ENCODE data around the gene P3H4.

P3H4 gene

GRCh38 chr17:41786227-41787020, 25.3 kb downstream of the P3H4 start, which contains the start of gene JUP:
TSS of gene JUP (minus strand) at chr17:41786711. CDS start at chr17:41771854, 14,857 bp downstream.
- TF ChIP-seq CTCF (IDR thresholded peaks at IDR 0.05; ENCODE audit: low read depth, low read length, missing control alignments) = peak; percentile 53
- H3K4me3 ChIP-seq (ENCODE audit: low read depth, low read length) = peak within 1 kb of the TSS; percentile 72
- in situ Hi-C loops (cut with HindIII; ENCODE audit: low sequenced_read_pairs) = no loop called here
- DNase-seq (ENCODE audit: low read depth) = peak; percentile 98

- in situ Hi-C loops (cut with HindIII; ENCODE audit: low sequenced_read_pairs) = no loop called here
- peak overlapping the region; percentile 72 for H3K4me3 ChIP-seq (ENCODE audit: low read depth, low read length)
- no peak for TF ChIP-seq CTCF (IDR thresholded peaks at IDR 0.05; ENCODE audit: low read depth, low read length, missing control alignments)
- DNase-seq (ENCODE audit: low read depth) = no peak
Measured at GRCh38 chr17:41785859-41786226, 25.9 kb downstream of the P3H4 start.

DNA sequence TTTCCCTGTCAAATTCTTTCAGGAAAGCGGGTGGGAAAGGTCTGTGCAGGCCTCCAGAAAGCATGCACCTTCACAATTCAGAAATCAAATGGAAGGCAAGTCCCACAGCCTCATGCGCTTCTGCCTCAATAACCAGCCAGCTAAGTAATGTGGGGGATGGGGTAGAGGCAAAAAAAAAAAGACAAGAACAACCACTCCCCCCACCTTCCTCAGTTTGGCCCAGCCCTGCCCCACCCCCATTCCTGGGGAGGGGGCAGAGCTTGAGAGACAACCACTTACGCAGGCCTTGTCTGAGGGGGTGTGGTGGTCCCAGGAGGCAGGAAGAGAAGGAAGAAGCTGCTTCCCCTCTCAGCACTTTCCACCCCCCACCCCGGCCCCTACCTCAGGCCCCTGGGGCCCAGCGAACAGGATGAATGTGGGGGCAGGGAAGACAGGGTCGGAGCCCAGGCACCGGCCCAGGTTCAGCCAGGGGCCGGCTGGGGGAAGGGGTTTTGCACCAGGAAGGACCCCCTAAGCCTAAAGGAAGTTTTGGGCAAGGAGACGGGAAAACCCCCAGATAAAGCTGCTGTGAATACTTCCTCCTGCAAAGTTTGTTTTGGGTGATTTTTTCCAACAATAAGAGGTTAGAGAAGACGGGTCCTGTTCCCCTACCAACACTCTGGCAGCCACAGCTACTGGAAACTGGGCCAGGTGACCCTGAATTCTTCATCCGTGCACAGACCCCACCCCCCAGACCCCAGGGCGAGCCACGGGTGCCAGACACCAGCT, 26.5 kb downstream of the P3H4 start:
- in situ Hi-C loops (cut with HindIII; ENCODE audit: low sequenced_read_pairs) = no loop called here
- TF ChIP-seq CTCF (IDR thresholded peaks at IDR 0.05; ENCODE audit: low read depth, low read length, missing control alignments) = no peak
- peak overlapping the region; percentile 72 for H3K4me3 ChIP-seq (ENCODE audit: low read depth, low read length)
- no peak for DNase-seq (ENCODE audit: low read depth)

DNA sequence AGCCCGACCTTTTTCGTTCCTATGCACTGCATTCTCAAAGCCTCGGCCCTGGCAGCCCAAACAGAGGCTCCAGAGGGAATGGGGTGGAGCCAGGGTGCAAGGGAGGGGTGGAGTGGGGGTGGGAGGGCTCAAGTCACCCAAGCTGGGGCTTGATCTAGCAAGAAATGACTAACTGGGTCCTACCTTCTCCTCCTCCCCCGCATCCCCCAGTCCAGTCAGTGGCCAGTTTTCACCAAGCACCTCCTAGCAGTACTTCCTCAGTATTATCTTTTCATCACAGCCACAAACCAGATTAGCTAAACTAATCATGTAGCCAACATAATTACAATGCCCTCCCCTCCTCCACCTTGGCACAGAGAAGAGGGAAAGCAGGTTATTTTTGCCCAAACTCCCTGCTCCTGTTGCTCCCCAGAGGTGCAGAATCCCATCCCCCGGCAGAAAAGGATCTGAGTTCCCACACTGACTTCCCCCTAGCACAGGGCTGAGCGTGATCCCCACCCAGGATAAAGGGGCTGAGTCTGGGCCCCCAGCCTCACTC, 27.5 kb downstream of the P3H4 start:
- peak overlapping the region; percentile 72 for H3K4me3 ChIP-seq (ENCODE audit: low read depth, low read length)
- in situ Hi-C loops (cut with HindIII; ENCODE audit: low sequenced_read_pairs) = no loop called here
- no peak for TF ChIP-seq CTCF (IDR thresholded peaks at IDR 0.05; ENCODE audit: low read depth, low read length, missing control alignments)
- no peak for DNase-seq (ENCODE audit: low read depth)

DNA sequence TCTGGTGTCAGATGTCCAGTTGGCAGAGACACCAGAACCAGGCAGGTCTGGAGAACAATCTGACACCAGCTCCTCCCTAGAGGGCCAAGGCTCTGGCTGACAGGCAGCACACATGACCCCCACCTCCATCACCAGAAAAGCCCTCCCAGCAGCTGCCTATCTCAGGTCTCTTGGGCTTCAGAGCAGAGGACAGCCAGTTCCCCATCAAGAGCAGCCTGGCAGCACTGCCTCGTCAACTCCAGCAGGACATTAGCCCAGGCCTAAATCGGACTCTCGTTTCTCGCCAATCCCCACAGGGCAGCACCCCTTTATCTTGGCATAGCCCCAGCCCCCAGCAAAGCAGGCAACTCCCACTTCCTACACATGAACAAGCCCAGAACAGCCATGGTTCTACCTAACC, 29.6 kb downstream of the P3H4 start:
- DNase-seq (ENCODE audit: low read depth) = no peak
- no peak for TF ChIP-seq CTCF (IDR thresholded peaks at IDR 0.05; ENCODE audit: low read depth, low read length, missing control alignments)
- in situ Hi-C loops (cut with HindIII; ENCODE audit: low sequenced_read_pairs) = no loop called here
- H3K4me3 ChIP-seq (ENCODE audit: low read depth, low read length) = no peak overlapping the region

GRCh38 chr17:41781404-41782110, 30.2 kb downstream of the P3H4 start:
- in situ Hi-C loops (cut with HindIII; ENCODE audit: low sequenced_read_pairs) = no loop called here
- H3K4me3 ChIP-seq (ENCODE audit: low read depth, low read length) = no peak overlapping the region

More at GRCh38 chr17:41781404-41782110, 30.2 kb downstream of the P3H4 start:
- TF ChIP-seq CTCF (IDR thresholded peaks at IDR 0.05; ENCODE audit: low read depth, low read length, missing control alignments) = no peak
- no peak for DNase-seq (ENCODE audit: low read depth)
